GM18505 (cell line): ENCODE data around the gene FBN1.

Source experiments
- ATAC-seq: cut with Tn5 transposase; IDR thresholded peaks from one replicate; pipeline ENCODE4 v1.9.1; 2021; ENCODE audit not compliant: unreplicated experiment
- POLR2A ChIP-seq: IDR thresholded peaks from 4 replicates; pipeline ENCODE4 v1.6.1; 2011; ENCODE audit warnings: borderline replicate concordance; ENCODE audit not compliant: insufficient read depth, insufficient read length; ENCODE audit errors: extremely low read depth

FBN1 gene

DNA sequence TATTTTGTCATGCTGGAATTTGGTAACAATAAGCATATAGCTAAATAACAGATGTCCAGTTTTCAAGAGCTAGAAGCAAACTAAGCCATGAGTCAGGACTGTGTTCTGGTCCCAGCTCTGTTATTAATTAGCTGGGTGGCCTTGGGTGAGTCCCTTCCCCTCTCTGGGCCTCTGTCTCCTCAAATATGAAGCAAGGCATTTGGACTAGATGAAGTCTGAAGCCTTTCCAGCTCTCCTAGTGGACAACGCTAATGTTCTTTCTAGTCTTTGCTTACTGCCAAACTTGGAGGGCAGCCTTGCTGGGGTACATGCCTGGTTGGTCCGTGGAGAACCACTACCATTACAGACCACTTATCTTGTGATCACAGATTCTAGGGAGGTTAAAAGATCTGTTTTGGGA, 186.6 kb downstream of the FBN1 start:
- no peak for TF ChIP-seq POLR2A
- ATAC-seq: no peak

DNA sequence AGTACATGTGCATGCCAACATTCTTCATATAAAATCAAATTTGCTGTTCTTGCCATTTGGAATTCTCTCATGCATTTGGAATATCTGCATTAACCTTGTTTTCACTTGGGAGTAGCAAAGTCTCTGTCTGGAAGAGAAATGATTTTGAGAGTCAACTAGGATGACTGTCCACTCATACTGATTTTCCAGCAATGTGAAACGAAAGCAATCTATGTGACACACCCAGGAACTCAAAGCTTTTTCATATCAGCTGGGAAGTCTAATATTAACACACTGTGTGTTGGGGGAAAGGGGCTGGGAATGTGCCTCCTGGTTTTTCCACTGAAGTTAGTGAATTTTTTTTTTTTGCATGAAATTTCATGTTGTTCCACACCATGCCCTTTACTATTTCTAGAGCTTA, 189.4 kb downstream of the FBN1 start:
- TF ChIP-seq POLR2A: no peak
- ATAC-seq: no peak

DNA sequence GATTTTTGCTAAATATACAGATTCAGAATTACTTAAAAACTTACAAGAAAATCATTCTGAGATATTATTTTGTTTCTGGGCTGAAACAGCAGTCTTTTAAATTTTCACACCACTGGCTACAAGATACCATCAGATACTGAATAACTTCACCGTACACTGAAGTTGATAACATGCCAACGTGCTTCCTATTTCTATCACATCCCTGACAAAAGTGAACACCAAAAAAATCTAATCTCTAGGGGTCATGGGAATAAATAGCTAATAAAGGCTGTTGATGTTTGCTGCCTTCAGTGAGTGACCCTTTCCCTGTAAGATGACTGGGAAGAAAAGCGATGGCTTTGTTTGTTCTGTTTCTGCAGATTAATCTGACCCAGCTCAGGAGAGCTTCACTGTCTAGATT, 193.8 kb downstream of the FBN1 start:
- no peak for ATAC-seq
- TF ChIP-seq POLR2A: no peak

DNA sequence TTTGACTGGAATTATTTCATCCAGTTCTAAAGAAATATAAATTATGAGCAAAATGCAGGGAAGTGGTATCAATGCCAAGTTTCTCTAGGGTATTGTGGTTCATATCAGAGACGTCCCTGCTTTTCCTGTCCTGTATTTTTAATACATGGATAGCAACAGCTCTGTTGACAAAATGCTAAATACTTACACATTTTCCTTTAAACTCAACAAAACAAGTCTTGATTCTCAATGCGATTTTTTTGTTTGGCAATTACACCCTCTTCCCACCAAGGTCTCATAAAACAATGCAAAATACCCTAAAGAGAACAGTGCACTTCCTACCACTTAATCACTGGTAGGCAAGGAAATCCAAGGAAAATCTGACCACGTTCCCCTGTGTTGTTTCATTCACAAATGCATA, 194.3 kb downstream of the FBN1 start:
- ATAC-seq: no peak
- no peak for TF ChIP-seq POLR2A

DNA sequence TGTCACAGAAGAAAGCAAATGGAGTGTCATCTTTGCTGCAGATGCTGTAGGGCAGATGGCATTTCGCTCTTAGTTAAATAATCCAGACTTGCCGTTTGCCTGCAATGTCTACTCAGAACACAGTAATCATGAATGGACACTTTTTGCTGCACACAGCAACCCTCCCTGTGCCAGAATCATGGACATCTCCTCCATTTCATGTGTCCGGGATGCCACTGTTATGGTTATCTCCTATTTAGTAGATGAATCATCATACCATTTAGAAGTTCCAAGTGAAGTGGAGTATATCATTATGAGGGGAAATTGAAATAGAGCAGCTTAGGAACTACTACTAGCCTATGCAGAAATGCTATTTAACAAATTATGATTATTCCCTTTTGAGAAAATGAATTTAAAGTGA, 195.8 kb downstream of the FBN1 start:
- no peak for TF ChIP-seq POLR2A
- ATAC-seq: no peak

DNA sequence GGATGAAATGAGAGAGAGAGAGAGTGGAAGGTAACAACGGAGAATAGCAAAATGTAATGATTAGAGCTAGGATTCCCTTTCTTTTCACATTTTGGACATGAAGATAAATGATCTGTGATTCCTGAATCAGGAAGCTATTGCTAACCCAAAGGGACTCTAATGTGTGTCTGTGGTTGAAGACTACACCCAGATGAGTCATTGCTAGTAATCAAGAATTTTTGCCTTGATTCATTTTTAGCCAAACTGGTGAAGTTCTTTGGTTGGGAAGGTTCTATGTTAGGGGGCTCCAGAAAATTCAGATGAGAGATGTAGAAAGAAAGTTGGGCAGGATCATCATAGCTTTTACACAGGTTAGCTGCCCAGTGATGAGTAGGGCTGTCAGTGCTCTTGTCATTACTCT, 197.9 kb downstream of the FBN1 start:
- no peak for ATAC-seq
- no peak for TF ChIP-seq POLR2A

DNA sequence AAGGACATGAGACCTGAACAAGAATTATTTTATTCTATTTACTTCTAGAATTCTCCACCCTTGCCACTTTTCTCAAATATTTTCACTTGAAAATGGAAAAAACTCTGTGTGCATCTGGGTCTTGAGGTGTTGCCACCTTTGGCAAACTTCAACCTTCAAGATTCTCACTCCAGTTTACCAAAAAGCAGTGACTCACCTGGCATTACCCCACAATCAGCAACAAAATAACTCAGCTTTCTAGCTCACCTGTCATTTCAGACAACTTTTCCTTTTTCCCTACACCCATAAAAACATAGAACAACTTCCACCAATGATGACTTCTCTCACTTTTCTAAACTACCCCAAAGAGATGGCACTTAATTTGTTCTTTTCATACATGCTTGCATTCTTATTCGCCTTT, 198.5 kb downstream of the FBN1 start:
- ATAC-seq: no peak
- TF ChIP-seq POLR2A: no peak

DNA sequence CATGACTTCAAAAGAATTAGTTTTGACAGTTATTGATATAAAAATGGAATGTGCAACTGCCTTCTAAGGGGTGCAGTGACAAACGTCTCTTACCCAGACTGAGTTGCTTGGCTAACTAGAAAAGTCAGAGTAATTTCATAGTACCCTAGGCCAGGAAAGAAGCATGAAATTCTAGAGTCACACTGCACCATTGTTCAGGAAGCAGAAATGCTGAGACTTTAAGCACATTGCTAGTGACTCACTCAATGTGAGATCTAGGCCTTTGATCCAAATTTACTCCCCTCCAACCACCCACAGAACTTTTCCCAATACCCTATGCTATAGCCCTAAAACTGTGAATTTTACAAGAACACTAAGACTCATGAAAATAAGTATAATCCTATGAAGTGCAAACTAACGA, 203.5 kb downstream of the FBN1 start:
- no peak for TF ChIP-seq POLR2A
- ATAC-seq: no peak

DNA sequence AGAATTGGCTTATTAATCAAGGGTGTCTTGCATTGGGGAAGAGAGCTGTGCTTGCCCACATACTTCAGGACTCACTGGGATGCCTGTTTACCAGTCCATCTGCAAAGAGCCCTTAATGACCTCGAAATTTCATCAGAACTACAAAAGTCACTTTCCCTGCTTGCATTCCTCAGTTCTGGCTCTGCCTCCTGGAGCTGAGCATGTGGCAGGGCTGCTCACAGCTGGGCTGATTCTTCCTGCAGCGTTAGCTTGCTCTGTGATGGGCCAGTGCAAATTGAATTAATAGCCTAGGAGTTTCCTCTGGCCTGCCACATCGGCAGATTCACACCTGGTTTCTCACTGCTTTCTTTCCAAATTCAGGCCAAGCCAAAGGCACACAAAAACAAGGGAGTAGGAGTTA, 205.4 kb downstream of the FBN1 start:
- ATAC-seq: no peak
- TF ChIP-seq POLR2A: no peak

DNA sequence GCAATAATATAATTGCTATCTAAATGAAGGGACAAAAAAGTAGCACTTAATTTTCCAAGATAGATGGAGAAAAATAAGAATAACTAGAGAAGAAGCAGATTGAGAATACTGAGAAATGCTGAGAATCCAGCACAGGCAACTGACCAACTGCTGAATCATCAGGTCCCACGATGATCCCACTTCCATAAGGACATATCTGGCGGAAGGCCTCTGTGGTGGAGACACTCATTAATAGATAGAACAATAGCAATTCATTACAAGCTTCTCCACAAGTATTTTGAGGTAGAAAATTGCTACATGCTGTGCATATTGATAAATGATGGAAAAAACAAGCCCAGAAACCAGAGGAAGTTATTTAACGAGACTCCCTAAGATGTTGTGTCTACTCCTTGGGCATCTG, 208.3 kb downstream of the FBN1 start:
- TF ChIP-seq POLR2A: no peak
- no peak for ATAC-seq

DNA sequence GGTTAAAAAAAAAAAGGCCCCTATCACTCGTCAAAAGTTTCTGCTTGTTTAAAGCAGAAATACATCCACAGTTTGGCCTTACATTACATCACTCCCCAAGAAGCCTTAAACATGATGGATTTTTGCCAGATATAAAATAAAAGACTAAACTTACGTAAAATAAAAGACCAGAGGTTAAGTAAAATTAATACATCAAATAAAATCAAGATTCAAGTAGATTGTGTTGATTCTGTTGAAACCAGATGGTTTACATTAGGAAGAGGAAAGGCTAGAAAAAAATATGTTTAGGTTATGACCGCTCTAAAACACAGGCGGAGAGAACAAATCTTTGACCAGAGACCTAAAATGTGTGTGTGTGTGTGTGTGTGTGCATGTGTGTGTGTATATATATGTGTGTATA, 210.2 kb downstream of the FBN1 start:
- TF ChIP-seq POLR2A: no peak
- no peak for ATAC-seq

DNA sequence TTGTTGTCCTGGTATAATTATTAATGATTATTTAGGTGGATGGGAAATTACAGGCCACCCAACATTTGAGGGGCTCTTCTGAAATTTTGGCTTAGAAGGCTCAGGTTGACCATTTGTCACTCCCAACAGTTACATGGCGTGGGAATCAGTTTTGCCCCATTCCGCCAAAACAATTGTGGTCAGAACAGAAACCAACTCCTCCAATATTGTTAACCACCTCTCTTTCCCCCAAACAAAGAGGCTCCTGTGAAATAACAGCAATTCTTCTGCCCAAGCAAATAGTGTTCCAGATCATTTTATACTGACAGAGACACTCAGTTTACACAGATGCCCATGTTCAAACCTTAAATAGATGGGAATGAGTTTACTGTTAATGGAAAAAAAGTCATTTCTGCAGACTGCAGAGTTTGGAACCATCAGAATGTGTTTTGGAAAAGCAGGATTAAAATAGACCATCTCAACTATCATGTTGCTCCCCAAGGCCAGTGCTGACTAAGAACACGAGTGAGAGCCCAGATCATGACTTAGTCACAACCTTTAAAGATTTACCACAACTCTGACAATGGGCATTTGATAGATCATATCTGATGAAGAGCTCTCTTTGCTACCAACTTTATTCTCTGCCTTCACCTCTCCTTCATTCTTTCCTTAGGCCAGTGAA, 212.2 kb downstream of the FBN1 start:
- no peak for TF ChIP-seq POLR2A
- ATAC-seq: no peak

DNA sequence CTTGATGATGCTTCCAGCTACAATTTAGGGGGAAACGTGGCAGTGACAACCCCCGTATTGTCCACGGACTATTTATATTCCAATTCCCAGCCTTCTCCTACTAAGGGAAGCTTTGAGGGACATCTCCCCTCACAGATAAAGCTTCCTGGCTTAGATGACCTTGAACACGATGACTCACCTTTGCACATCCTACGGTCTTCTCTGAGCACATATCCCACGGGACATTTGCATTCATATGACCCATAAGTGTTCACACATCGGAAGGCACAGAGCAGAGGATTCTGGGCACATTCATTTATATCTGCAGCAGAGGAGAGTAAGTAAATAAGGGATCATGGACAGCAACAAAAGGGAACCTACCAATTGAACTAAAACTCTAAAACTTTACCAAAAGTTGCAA, 212.8 kb downstream of the FBN1 start:
- TF ChIP-seq POLR2A: no peak
- ATAC-seq: no peak

DNA sequence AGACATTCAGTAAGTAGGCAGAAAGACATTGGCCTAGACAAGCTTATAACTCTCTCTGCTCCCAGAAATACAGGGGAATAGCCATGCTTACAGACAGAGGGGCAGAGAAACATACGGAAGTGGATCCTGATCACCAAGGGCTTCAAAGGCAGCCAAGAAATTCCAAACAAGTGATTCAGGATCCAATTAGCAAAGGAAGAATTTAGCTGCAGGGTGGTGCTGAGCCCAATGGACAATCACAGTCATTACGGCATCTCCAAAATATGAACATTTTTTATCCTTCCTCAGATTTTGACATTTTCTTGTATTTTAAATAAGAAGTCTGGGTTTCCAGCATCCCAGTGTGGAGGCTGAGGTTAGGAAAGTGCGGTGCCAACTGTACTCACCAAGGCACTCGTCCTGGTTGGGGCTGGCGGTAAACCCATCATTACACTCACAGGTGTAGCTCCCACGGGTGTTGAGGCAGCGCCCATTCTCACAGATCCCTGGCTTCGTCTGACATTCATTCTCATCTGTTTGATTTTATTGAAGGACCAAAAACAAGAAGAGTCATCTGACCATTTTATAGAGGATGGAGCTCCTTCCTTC, 217.5 kb downstream of the FBN1 start:
- no peak for ATAC-seq
- TF ChIP-seq POLR2A: no peak

DNA sequence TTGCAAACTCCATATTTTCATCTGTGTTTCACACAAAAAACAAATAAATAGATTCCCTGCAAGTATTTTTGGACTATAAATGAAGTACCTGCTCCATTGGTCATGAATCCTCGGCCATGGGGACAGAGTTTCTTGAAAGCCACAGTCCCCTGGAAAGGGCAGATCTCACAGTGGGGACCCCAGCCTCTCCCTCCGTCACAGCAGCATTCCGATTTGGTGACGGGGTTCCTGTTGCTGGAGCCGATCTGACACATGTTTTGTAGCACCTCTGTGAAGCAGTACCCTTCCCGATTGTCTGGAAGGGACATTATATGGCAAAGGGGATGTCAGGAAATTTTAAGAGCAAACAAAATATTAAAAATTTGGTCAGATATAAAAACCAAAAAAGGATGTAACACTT, 218.0 kb downstream of the FBN1 start:
- no peak for ATAC-seq
- no peak for TF ChIP-seq POLR2A
